ENCODE results near the gene PXDN.

DNA sequence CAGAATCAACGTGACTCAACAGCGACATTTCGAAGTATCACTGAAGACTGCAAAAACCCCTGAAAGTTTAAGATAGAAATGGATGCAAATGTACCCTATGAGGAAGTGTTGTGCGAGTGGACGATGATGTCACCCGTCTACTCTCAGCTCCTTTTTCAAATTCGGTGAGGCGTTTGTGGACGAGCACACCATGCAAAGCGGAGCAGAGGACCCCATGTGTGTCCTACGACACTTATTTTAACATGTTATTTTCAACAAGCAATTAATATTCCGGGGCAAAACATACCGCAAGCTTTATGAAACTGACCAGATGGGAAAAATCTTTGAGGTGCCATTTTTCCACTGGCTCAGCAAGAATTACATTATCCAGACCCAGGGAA is 2.0 kb downstream of the PXDN start:
- TF ChIP-seq, protein P1, sequence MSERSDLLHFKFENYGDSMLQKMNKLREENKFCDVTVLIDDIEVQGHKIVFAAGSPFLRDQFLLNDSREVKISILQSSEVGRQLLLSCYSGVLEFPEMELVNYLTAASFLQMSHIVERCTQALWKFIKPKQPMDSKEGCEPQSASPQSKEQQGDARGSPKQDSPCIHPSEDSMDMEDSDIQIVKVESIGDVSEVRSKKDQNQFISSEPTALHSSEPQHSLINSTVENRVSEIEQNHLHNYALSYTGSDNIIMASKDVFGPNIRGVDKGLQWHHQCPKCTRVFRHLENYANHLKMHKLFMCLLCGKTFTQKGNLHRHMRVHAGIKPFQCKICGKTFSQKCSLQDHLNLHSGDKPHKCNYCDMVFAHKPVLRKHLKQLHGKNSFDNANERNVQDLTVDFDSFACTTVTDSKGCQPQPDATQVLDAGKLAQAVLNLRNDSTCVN (tag by site-specific recombination; optimal IDR thresholded peaks at IDR 0.05): no peak
- no peak for TF ChIP-seq ZBTB1 (tag by site-specific recombination; IDR thresholded peaks at IDR 0.05)
- TF ChIP-seq ZFP37 (tag by site-specific recombination; IDR thresholded peaks at IDR 0.05): no peak
- TF ChIP-seq, protein P2, sequence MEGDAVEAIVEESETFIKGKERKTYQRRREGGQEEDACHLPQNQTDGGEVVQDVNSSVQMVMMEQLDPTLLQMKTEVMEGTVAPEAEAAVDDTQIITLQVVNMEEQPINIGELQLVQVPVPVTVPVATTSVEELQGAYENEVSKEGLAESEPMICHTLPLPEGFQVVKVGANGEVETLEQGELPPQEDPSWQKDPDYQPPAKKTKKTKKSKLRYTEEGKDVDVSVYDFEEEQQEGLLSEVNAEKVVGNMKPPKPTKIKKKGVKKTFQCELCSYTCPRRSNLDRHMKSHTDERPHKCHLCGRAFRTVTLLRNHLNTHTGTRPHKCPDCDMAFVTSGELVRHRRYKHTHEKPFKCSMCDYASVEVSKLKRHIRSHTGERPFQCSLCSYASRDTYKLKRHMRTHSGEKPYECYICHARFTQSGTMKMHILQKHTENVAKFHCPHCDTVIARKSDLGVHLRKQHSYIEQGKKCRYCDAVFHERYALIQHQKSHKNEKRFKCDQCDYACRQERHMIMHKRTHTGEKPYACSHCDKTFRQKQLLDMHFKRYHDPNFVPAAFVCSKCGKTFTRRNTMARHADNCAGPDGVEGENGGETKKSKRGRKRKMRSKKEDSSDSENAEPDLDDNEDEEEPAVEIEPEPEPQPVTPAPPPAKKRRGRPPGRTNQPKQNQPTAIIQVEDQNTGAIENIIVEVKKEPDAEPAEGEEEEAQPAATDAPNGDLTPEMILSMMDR (tag by site-specific recombination; IDR thresholded peaks at IDR 0.05): no peak
- TF ChIP-seq, protein P3, sequence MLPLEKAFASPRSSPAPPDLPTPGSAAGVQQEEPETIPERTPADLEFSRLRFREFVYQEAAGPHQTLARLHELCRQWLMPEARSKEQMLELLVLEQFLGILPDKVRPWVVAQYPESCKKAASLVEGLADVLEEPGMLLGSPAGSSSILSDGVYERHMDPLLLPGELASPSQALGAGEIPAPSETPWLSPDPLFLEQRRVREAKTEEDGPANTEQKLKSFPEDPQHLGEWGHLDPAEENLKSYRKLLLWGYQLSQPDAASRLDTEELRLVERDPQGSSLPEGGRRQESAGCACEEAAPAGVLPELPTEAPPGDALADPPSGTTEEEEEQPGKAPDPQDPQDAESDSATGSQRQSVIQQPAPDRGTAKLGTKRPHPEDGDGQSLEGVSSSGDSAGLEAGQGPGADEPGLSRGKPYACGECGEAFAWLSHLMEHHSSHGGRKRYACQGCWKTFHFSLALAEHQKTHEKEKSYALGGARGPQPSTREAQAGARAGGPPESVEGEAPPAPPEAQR (tag by site-specific recombination; IDR thresholded peaks at IDR 0.05): no peak
- no peak for TF ChIP-seq ZNF266 (tag by site-specific recombination; IDR thresholded peaks at IDR 0.05; ENCODE audit: low read depth)
- TF ChIP-seq KLF10 (tag by site-specific recombination; IDR thresholded peaks at IDR 0.05): no peak
- TF ChIP-seq BCL11A (tag by site-specific recombination; IDR thresholded peaks at IDR 0.05; ENCODE audit: low read depth): no peak
- TF ChIP-seq, protein P4, sequence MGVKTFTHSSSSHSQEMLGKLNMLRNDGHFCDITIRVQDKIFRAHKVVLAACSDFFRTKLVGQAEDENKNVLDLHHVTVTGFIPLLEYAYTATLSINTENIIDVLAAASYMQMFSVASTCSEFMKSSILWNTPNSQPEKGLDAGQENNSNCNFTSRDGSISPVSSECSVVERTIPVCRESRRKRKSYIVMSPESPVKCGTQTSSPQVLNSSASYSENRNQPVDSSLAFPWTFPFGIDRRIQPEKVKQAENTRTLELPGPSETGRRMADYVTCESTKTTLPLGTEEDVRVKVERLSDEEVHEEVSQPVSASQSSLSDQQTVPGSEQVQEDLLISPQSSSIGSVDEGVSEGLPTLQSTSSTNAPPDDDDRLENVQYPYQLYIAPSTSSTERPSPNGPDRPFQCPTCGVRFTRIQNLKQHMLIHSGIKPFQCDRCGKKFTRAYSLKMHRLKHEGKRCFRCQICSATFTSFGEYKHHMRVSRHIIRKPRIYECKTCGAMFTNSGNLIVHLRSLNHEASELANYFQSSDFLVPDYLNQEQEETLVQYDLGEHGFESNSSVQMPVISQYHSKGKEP (tag by site-specific recombination; IDR thresholded peaks at IDR 0.05): no peak
- TF ChIP-seq ZNF544 (tag by site-specific recombination; IDR thresholded peaks at IDR 0.05): no peak
- TF ChIP-seq, protein P5, sequence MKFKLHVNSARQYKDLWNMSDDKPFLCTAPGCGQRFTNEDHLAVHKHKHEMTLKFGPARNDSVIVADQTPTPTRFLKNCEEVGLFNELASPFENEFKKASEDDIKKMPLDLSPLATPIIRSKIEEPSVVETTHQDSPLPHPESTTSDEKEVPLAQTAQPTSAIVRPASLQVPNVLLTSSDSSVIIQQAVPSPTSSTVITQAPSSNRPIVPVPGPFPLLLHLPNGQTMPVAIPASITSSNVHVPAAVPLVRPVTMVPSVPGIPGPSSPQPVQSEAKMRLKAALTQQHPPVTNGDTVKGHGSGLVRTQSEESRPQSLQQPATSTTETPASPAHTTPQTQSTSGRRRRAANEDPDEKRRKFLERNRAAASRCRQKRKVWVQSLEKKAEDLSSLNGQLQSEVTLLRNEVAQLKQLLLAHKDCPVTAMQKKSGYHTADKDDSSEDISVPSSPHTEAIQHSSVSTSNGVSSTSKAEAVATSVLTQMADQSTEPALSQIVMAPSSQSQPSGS (tag by site-specific recombination; IDR thresholded peaks at IDR 0.05; ENCODE audit: low read depth): no peak
- no peak for TF ChIP-seq ZNF660 (tag by site-specific recombination; IDR thresholded peaks at IDR 0.05)

Measured in HEK293 (cell line).